GM23338 (cell line): ENCODE measurements around the gene CACNA1D.

Experiments
- CTCF ChIP-seq, 2 experiments: fragments of 200-600 bp in 1 of 2; sonication (generic) in 1 of 2; conservative IDR thresholded peaks; 2 replicates each; pipeline versions ENCODE4 v1.5.1 to v1.6.1; 2016 to 2017; ENCODE audit warnings: antibody characterized with exemption in 2 of 2, low read depth in 2 of 2, mild to moderate bottlenecking in 2 of 2, moderate library complexity in 1 of 2
- EZH2phosphoT487 ChIP-seq: fragments of 200-600 bp; sonication (generic); IDR thresholded peaks from one replicate; pipeline ENCODE4 v1.8.1; 2018; ENCODE audit warnings: antibody characterized with exemption; ENCODE audit not compliant: unreplicated experiment

GRCh38 chr3:53688989-53689388, 194.6 kb downstream of the CACNA1D start:
- TF ChIP-seq EZH2phosphoT487, result no peak
- TF ChIP-seq CTCF (conservative IDR thresholded peaks at IDR 0.05; ENCODE audit: low read depth in 2 of 2), result peak; percentile 22 to 35; a peak in 2 of 4 replicates
